ENCODE results near the gene FKBP1B.
"Not testable (repeated sequence)": the region's sequence is repeated elsewhere in the genome, so short reads cannot be mapped to it uniquely, and the experiment has no call there.

The FKBP1B gene

DNA sequence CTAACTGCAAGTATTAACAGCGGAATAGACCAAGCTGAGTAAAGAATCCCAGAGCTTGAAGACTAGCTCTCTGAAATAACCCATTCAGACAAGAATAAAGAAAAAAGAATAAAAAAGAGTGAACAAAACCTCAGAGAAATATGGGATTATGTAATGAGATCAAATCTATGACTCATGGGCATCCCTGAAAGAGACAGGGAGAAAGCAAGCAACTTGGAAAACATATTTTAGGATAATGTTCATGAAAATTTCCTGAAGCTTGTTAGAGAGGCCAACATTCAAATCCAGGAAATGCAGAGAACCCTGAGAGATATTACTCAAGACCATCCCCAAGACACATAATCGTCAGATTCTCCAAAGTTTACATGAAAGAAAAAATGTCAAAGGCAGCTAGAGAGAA lies 56.3 kb downstream of the FKBP1B start:
- Histone ChIP-seq H3K4me2 (ENCODE audit: insufficient read depth, low read length) (no peak overlapping the region), H3K79me2 (ENCODE audit: insufficient read depth, low read length) (no peaks in the 10 kb centered on the region)
- no peak for ATAC-seq (ENCODE audit: insufficient read depth, low read depth)

DNA sequence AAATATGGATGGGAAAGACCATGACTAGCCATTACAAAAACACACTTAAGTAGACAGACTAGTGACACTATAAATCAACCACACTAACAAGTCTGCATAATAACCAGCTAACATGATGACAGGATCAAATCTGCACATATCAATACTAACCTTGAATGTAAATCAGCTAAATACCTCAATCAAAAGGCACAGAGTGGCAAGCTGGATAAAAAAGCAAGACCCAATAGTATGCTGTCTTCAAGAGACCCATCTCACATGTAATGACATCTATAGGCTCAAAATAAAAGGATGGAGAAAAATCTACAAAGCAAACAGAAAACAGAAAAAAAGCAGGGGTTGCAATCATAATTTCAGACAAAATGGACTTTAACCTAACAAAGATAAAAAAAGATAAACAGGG lies 57.2 kb downstream of the FKBP1B start:
- no peak for DNase-seq
- no peak overlapping the region for H3K4me3 ChIP-seq (ENCODE audit: low read depth in 1 of 2, low read length in 2 of 2)
- H3K27ac ChIP-seq (ENCODE audit: low read length), result no peak overlapping the region
- H2AFZ ChIP-seq (ENCODE audit: low read depth, low read length), result no peak overlapping the region
- H3K4me1 ChIP-seq (ENCODE audit: insufficient read depth, low read length), result no peaks in the 10 kb centered on the region
- H3K9me3 ChIP-seq (ENCODE audit: insufficient read depth, low read length, severe bottlenecking), result peaks cover 3% of the 10 kb centered on the region
- no peak for ATAC-seq (ENCODE audit: insufficient read depth, low read depth)
- H3K4me2 ChIP-seq (ENCODE audit: insufficient read depth, low read length), result no peak overlapping the region
- TF ChIP-seq EZH2 (IDR thresholded peaks at IDR 0.05; ENCODE audit: borderline replicate concordance, low read depth, low read length, severe bottlenecking), result no peak
- TF ChIP-seq, protein P1, sequence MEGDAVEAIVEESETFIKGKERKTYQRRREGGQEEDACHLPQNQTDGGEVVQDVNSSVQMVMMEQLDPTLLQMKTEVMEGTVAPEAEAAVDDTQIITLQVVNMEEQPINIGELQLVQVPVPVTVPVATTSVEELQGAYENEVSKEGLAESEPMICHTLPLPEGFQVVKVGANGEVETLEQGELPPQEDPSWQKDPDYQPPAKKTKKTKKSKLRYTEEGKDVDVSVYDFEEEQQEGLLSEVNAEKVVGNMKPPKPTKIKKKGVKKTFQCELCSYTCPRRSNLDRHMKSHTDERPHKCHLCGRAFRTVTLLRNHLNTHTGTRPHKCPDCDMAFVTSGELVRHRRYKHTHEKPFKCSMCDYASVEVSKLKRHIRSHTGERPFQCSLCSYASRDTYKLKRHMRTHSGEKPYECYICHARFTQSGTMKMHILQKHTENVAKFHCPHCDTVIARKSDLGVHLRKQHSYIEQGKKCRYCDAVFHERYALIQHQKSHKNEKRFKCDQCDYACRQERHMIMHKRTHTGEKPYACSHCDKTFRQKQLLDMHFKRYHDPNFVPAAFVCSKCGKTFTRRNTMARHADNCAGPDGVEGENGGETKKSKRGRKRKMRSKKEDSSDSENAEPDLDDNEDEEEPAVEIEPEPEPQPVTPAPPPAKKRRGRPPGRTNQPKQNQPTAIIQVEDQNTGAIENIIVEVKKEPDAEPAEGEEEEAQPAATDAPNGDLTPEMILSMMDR (IDR thresholded peaks at IDR 0.05; ENCODE audit: borderline replicate concordance, extremely low read depth, low read length, poor library complexity, severe bottlenecking), result no peak
- H3K27me3 ChIP-seq (ENCODE audit: insufficient read depth, low read length, poor library complexity), result no peaks in the 10 kb centered on the region
- H3K9ac ChIP-seq (ENCODE audit: low read depth, low read length), result no peak overlapping the region
- H3K79me2 ChIP-seq (ENCODE audit: insufficient read depth, low read length), result no peaks in the 10 kb centered on the region
- no peaks in the 10 kb centered on the region for H4K20me1 ChIP-seq (ENCODE audit: insufficient read depth, low read length)
- H3K36me3 ChIP-seq (ENCODE audit: insufficient read depth, low read length), result no peaks in the 10 kb centered on the region

More for the DNA sequence above, 56.3 kb downstream of the FKBP1B start:
- H3K27ac ChIP-seq (ENCODE audit: low read length), result no peak overlapping the region
- H3K36me3 ChIP-seq (ENCODE audit: insufficient read depth, low read length), result no peaks in the 10 kb centered on the region
- no peak overlapping the region for H3K4me3 ChIP-seq (ENCODE audit: low read depth in 1 of 2, low read length in 2 of 2)
- H3K27me3 ChIP-seq (ENCODE audit: insufficient read depth, low read length, poor library complexity), result no peaks in the 10 kb centered on the region
- no peaks in the 10 kb centered on the region for H4K20me1 ChIP-seq (ENCODE audit: insufficient read depth, low read length)
- no peak for DNase-seq
- H3K4me1 ChIP-seq (ENCODE audit: insufficient read depth, low read length), result no peaks in the 10 kb centered on the region
- H2AFZ ChIP-seq (ENCODE audit: low read depth, low read length), result no peak overlapping the region
- TF ChIP-seq EZH2 (IDR thresholded peaks at IDR 0.05; ENCODE audit: borderline replicate concordance, low read depth, low read length, severe bottlenecking), result no peak
- TF ChIP-seq, protein P1 (IDR thresholded peaks at IDR 0.05; ENCODE audit: borderline replicate concordance, extremely low read depth, low read length, poor library complexity, severe bottlenecking), result no peak
- H3K9ac ChIP-seq (ENCODE audit: low read depth, low read length), result no peak overlapping the region
- peaks cover 3% of the 10 kb centered on the region for H3K9me3 ChIP-seq (ENCODE audit: insufficient read depth, low read length, severe bottlenecking)

DNA sequence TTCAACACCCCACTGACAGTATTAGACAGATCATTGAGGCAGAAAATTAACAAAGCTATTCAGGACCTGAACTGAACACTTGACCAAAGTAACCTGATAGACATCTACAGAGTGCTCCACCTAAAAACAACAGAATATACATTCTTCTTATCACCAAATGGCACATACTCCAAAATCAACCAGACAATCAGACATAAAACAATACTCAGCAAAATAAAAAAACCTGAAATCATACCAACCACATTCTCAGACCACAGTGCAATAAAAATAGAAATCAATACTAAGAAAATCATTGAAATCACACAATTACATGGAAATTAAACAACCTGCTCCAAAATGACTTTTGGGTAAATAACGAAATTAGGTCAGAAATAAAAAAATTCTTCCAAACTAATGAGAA lies 57.8 kb downstream of the FKBP1B start:
- H3K27me3 ChIP-seq (ENCODE audit: insufficient read depth, low read length, poor library complexity), result no peaks in the 10 kb centered on the region
- H3K4me3 ChIP-seq (ENCODE audit: low read depth in 1 of 2, low read length in 2 of 2), result no peak overlapping the region
- TF ChIP-seq, protein P1 (IDR thresholded peaks at IDR 0.05; ENCODE audit: borderline replicate concordance, extremely low read depth, low read length, poor library complexity, severe bottlenecking), result no peak
- TF ChIP-seq EZH2 (IDR thresholded peaks at IDR 0.05; ENCODE audit: borderline replicate concordance, low read depth, low read length, severe bottlenecking), result no peak
- DNase-seq (no peak), ATAC-seq (ENCODE audit: insufficient read depth, low read depth) (no peak)
- H3K27ac ChIP-seq (ENCODE audit: low read length), result no peak overlapping the region
- no peaks in the 10 kb centered on the region for H3K79me2 ChIP-seq (ENCODE audit: insufficient read depth, low read length)
- H3K4me1 ChIP-seq (ENCODE audit: insufficient read depth, low read length), result no peaks in the 10 kb centered on the region
- no peak overlapping the region for H3K9ac ChIP-seq (ENCODE audit: low read depth, low read length)
- H3K36me3 ChIP-seq (ENCODE audit: insufficient read depth, low read length), result no peaks in the 10 kb centered on the region
- no peak overlapping the region for H2AFZ ChIP-seq (ENCODE audit: low read depth, low read length)
- H3K4me2 ChIP-seq (ENCODE audit: insufficient read depth, low read length), result no peak overlapping the region
- H3K9me3 ChIP-seq (ENCODE audit: insufficient read depth, low read length, severe bottlenecking), result peaks cover 3% of the 10 kb centered on the region
- H4K20me1 ChIP-seq (ENCODE audit: insufficient read depth, low read length), result no peaks in the 10 kb centered on the region

DNA sequence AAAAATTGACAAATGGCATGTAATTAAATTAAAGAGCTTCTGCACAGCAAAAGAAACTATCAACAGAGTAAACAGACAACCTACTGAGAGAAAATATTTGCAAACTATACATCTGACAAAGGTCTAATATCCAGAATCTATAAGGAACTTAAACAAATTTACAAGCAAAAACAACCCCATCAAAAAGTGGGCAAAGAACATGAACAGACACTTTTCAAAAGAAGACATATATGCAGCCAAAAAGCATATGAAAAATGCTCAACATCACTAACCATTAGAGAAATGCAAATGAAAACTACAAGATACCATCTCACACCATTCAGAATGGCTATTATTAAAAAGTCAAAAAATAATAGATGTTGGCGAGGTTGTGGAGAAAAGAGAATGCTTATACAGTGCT lies 59.9 kb downstream of the FKBP1B start:
- not testable (repeated sequence) for ATAC-seq (ENCODE audit: insufficient read depth, low read depth); H3K79me2 ChIP-seq (ENCODE audit: insufficient read depth, low read length); H3K27me3 ChIP-seq (ENCODE audit: insufficient read depth, low read length, poor library complexity); H3K4me1 ChIP-seq (ENCODE audit: insufficient read depth, low read length); H3K36me3 ChIP-seq (ENCODE audit: insufficient read depth, low read length); H3K9me3 ChIP-seq (ENCODE audit: insufficient read depth, low read length, severe bottlenecking); H2AFZ ChIP-seq (ENCODE audit: low read depth, low read length); H4K20me1 ChIP-seq (ENCODE audit: insufficient read depth, low read length); H3K4me2 ChIP-seq (ENCODE audit: insufficient read depth, low read length); DNase-seq; H3K27ac ChIP-seq (ENCODE audit: low read length); H3K4me3 ChIP-seq (ENCODE audit: low read depth in 1 of 2, low read length in 2 of 2); H3K9ac ChIP-seq (ENCODE audit: low read depth, low read length)

Data from DND-41 (cell line).